GM23338 (cell line): ENCODE data around the gene CRACDL. TPM values are rescaled to one million over a fixed set of nuclear protein-coding genes. Genes with fewer than 3 reads are reported as not detected.

ENCODE experiments used
- ATAC-seq: fragments of 200-7000 bp; cut with Tn5 transposase; 3 replicates; pipeline ENCODE4 v1.9.1; 2020
- DNase-seq: peaks from one replicate; pipeline ENCODE4 v3.0.0-alpha.2; 2015; ENCODE audit warnings: low spot score
- H2AFZ ChIP-seq: fragments of 200-600 bp; sonication (generic); 2 replicates; pipeline ENCODE4 v1.8.0; 2016; ENCODE audit warnings: antibody characterized with exemption, mild to moderate bottlenecking, moderate library complexity
- H3F3A ChIP-seq: fragments of 200-600 bp; sonication (generic); replicated peaks from 2 replicates; pipeline ENCODE4 v1.8.0; 2017; ENCODE audit warnings: antibody characterized with exemption, mixed run types, low read depth
- H3K27ac ChIP-seq: fragments of 200-600 bp; sonication (generic); 2 replicates; pipeline ENCODE4 v1.6.1; 2016; ENCODE audit warnings: low read depth
- H3K27me3 ChIP-seq: fragments of 200-600 bp; sonication (generic); 2 replicates; pipeline ENCODE4 v1.8.0; 2016; ENCODE audit warnings: mild to moderate bottlenecking, mixed run types, moderate library complexity; ENCODE audit not compliant: insufficient read depth
- H3K36me3 ChIP-seq: fragments of 200-600 bp; sonication (generic); 2 replicates; pipeline ENCODE4 v1.8.0; 2016; ENCODE audit warnings: mild to moderate bottlenecking; ENCODE audit not compliant: insufficient read depth
- H3K4me1 ChIP-seq: fragments of 200-600 bp; sonication (generic); 2 replicates; pipeline ENCODE4 v1.8.0; 2016; ENCODE audit warnings: mild to moderate bottlenecking, moderate library complexity; ENCODE audit not compliant: insufficient read depth
- H3K4me2 ChIP-seq: fragments of 200-600 bp; sonication (generic); 2 replicates; pipeline ENCODE4 v1.7.1; 2017; ENCODE audit warnings: mixed run types
- H3K4me3 ChIP-seq: fragments of 200-600 bp; sonication (generic); 2 replicates; pipeline ENCODE4 v1.6.1; 2016; ENCODE audit warnings: mixed run types
- H3K79me2 ChIP-seq: fragments of 200-600 bp; sonication (generic); replicated peaks from 2 replicates; pipeline ENCODE4 v1.8.0; 2017; ENCODE audit warnings: mild to moderate bottlenecking; ENCODE audit not compliant: insufficient read depth
- H3K9me2 ChIP-seq: fragments of 200-600 bp; sonication (generic); 2 replicates; pipeline ENCODE4 v1.8.0; 2017; ENCODE audit not compliant: insufficient read depth
- H4K20me1 ChIP-seq: fragments of 200-600 bp; sonication (generic); replicated peaks from 2 replicates; pipeline ENCODE4 v1.8.0; 2017; ENCODE audit warnings: mild to moderate bottlenecking; ENCODE audit not compliant: insufficient read depth
- H3K27ac Mint-ChIP-seq: 2 replicates; pipeline ENCODE4 v1.8.0; 2020; ENCODE audit warnings: inconsistent platforms, mild to moderate bottlenecking, moderate library complexity, mixed read lengths
- H3K27me3 Mint-ChIP-seq: 3 replicates; pipeline ENCODE4 v1.8.0; 2022; ENCODE audit warnings: low read depth, mild to moderate bottlenecking, moderate library complexity, mixed read lengths, inconsistent platforms; ENCODE audit not compliant: insufficient read depth, poor library complexity
- H3K36me3 Mint-ChIP-seq: 3 replicates; pipeline ENCODE4 v1.8.0; 2021; ENCODE audit warnings: low read depth, mild to moderate bottlenecking, inconsistent platforms, moderate library complexity, mixed read lengths
- H3K4me1 Mint-ChIP-seq: 3 replicates; pipeline ENCODE4 v1.8.0; 2020; ENCODE audit warnings: mild to moderate bottlenecking, inconsistent platforms, mixed read lengths
- H3K4me3 Mint-ChIP-seq: 3 replicates; pipeline ENCODE4 v1.8.0; 2021; ENCODE audit warnings: moderate library complexity, mild to moderate bottlenecking, inconsistent platforms, mixed read lengths
- H3K9me3 Mint-ChIP-seq: 3 replicates; pipeline ENCODE4 v1.8.0; 2020; ENCODE audit warnings: moderate library complexity, mild to moderate bottlenecking, inconsistent platforms, mixed read lengths
- ETS1 ChIP-seq: IDR thresholded peaks from 2 replicates; pipeline ENCODE4 v1.6.1; 2016; ENCODE audit warnings: antibody characterized with exemption
- POLR2AphosphoS5 ChIP-seq: IDR thresholded peaks from 2 replicates; pipeline ENCODE4 v1.6.1; 2016; ENCODE audit warnings: antibody characterized with exemption, low read depth
- ZNF331 ChIP-seq: fragments of 250-450 bp; sonication (Bioruptor Pico); IDR thresholded peaks from 2 replicates; pipeline ENCODE4 v1.5.0; 2020; ENCODE audit warnings: low read depth, mild to moderate bottlenecking, moderate library complexity
- ZNF462 ChIP-seq: fragments of 250-450 bp; sonication (Bioruptor Pico); IDR thresholded peaks from 2 replicates; pipeline ENCODE4 v1.5.0; 2020; ENCODE audit warnings: mild to moderate bottlenecking, moderate library complexity
- polyA plus RNA-seq: library from polyadenylated mRNA; unstranded; fragments of >200 nt; fragmentation: Nextera tagmentation; extraction: Ambion mirVana; gene quantifications from 2 replicates; pipeline ENCODE4 v1.2.1, GENCODE V29; 2016
- total RNA-seq: library from RNA; depleted of rRNA; stranded (reverse); fragments of >200 nt; shearing (Covaris generic); gene quantifications from 2 replicates; pipeline ENCODE4 v1.2.3, GENCODE V29; 2014

CRACDL gene
- total and polyA plus RNA-seq, 2 experiments from 2014 or later: 0.14 to 0.16 TPM

- no peak for TF ChIP-seq ZNF462
- no peak for TF ChIP-seq ETS1
These were observed 102.1 kb downstream of the CRACDL start (continued) for GRCh38 chr2:98833917-98834263.

GRCh38 chr2:98833172-98833916 lies 102.7 kb downstream of the CRACDL start:
- no peak overlapping the region; the same call in 2 of the 3 replicates for H3K4me3 Mint-ChIP-seq
- peaks cover 6% of the 10 kb centered on the region for H3K27me3 Mint-ChIP-seq
- H3K27ac Mint-ChIP-seq: no peak overlapping the region

More at GRCh38 chr2:98833172-98833916, 102.7 kb downstream of the CRACDL start:
- DNase-seq (no peak), ATAC-seq (no peak)
- no peaks in the 10 kb centered on the region for H3K79me2 ChIP-seq
- no peak for TF ChIP-seq ETS1
- no peak for TF ChIP-seq ZNF331 (CRISPR knock-in tag)
- TF ChIP-seq POLR2AphosphoS5: no peak
- no peak overlapping the region for H3K4me2 ChIP-seq
- H3K4me3 ChIP-seq: no peak overlapping the region
- H3K36me3 Mint-ChIP-seq: no peaks in the 10 kb centered on the region
- no peaks in the 10 kb centered on the region for H4K20me1 ChIP-seq
- H3K9me3 Mint-ChIP-seq: no peaks in the 10 kb centered on the region
- H3K4me1 Mint-ChIP-seq: no peaks in the 10 kb centered on the region; the same call in 2 of the 3 replicates
- no peak overlapping the region for H3K27ac ChIP-seq
- no peaks in the 10 kb centered on the region for H3K27me3 ChIP-seq
- no peaks in the 10 kb centered on the region for H3K36me3 ChIP-seq
- no peaks in the 10 kb centered on the region for H3K9me2 ChIP-seq
- H2AFZ ChIP-seq: no peak overlapping the region
- no peaks in the 10 kb centered on the region for H3K4me1 ChIP-seq
- no peaks in the 10 kb centered on the region for H3F3A ChIP-seq
